CD4-positive, CD25-positive, alpha-beta regulatory T cell (primary cell): Measurements from ENCODE around the gene FUT7. TPM values are rescaled to one million over a fixed set of nuclear protein-coding genes. Genes with fewer than 3 reads are reported as not detected.
A peak's percentile ranks its signal among the peaks of the same experiment; 100 is the strongest.

ENCODE experiments used
- ATAC-seq, 2 donors: fragments of 150-1000 bp; cut with Tn5 transposase; one replicate each; pipeline ENCODE4 v1.10.0; 2021; ENCODE audit warnings: low read depth in 2 of 2, moderate number of reproducible peaks in 2 of 2, moderate library complexity in 1 of 2
- DNase-seq, 3 donors: peaks; one replicate each; pipeline versions ENCODE4 v3.0.0 to v3.0.0-alpha.2; 2012 to 2022; ENCODE audit warnings: mixed read lengths in 1 of 3
- H3K27ac ChIP-seq: one replicate; pipeline ENCODE4 v1.7.0; 2013; ENCODE audit warnings: mild to moderate bottlenecking, low read length; ENCODE audit not compliant: insufficient read depth, poor library complexity, severe bottlenecking
- H3K27me3 ChIP-seq: one replicate; pipeline ENCODE4 v1.7.0; 2013; ENCODE audit warnings: low read length; ENCODE audit not compliant: control insufficient read depth, insufficient read depth
- H3K36me3 ChIP-seq: one replicate; pipeline ENCODE4 v1.7.0; 2013; ENCODE audit warnings: mild to moderate bottlenecking, low read length, moderate library complexity; ENCODE audit not compliant: control insufficient read depth, insufficient read depth
- H3K4me1 ChIP-seq: 2 replicates; pipeline ENCODE4 v1.7.0; 2013; ENCODE audit warnings: mild to moderate bottlenecking, low read length; ENCODE audit not compliant: insufficient read depth, control insufficient read depth, poor library complexity, severe bottlenecking
- H3K4me3 ChIP-seq: one replicate; pipeline ENCODE4 v1.7.0; 2013; ENCODE audit warnings: low read depth, mild to moderate bottlenecking, low read length, moderate library complexity
- H3K9me3 ChIP-seq, 2 experiments: 1 replicate in 1 of 2; 2 replicates in 1 of 2; pipeline ENCODE4 v1.7.0; 2013; ENCODE audit warnings: low read length in 2 of 2, mild to moderate bottlenecking in 1 of 2, moderate library complexity in 1 of 2; ENCODE audit not compliant: control insufficient read depth in 2 of 2
- H3K27ac Mint-ChIP-seq, 3 donors: one replicate each; pipeline ENCODE4 v1.8.0; 2020 to 2022; ENCODE audit warnings: mild to moderate bottlenecking in 3 of 3, mixed read lengths in 3 of 3, moderate library complexity in 2 of 3
- H3K27me3 Mint-ChIP-seq: one replicate; pipeline ENCODE4 v1.8.0; 2022; ENCODE audit warnings: mild to moderate bottlenecking, mixed read lengths
- H3K36me3 Mint-ChIP-seq: one replicate; pipeline ENCODE4 v1.8.0; 2020; ENCODE audit warnings: mixed read lengths
- H3K4me1 Mint-ChIP-seq, 4 donors: one replicate each; pipeline ENCODE4 v1.8.0; 2020 to 2022; ENCODE audit warnings: mixed read lengths in 4 of 4, mild to moderate bottlenecking in 1 of 4
- H3K4me3 Mint-ChIP-seq, 4 donors: one replicate each; pipeline ENCODE4 v1.8.0; 2020 to 2022; ENCODE audit warnings: mild to moderate bottlenecking in 4 of 4, mixed read lengths in 4 of 4, moderate library complexity in 3 of 4
- H3K9me3 Mint-ChIP-seq, 7 donors: one replicate each; pipeline ENCODE4 v1.8.0; 2020 to 2022; ENCODE audit warnings: mixed read lengths in 7 of 7, mild to moderate bottlenecking in 3 of 7, moderate library complexity in 2 of 7
- polyA plus RNA-seq, 4 donors: library from polyadenylated mRNA; unstranded; fragments of 300-500 nt; fragmentation: Illumina TruSeq; gene quantifications; one replicate each; pipeline ENCODE4 v1.2.3, GENCODE V29; 2021
- total RNA-seq: library from RNA; stranded (reverse); gene quantifications from one replicate; pipeline ENCODE4 v1.2.3, GENCODE V29; 2022

FUT7 gene, protein sequence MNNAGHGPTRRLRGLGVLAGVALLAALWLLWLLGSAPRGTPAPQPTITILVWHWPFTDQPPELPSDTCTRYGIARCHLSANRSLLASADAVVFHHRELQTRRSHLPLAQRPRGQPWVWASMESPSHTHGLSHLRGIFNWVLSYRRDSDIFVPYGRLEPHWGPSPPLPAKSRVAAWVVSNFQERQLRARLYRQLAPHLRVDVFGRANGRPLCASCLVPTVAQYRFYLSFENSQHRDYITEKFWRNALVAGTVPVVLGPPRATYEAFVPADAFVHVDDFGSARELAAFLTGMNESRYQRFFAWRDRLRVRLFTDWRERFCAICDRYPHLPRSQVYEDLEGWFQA
- 15.2 TPM for total RNA-seq
- 10 to 100 TPM; 31.8 to 79.0 (median 42.9) TPM for polyA plus RNA-seq

DNA sequence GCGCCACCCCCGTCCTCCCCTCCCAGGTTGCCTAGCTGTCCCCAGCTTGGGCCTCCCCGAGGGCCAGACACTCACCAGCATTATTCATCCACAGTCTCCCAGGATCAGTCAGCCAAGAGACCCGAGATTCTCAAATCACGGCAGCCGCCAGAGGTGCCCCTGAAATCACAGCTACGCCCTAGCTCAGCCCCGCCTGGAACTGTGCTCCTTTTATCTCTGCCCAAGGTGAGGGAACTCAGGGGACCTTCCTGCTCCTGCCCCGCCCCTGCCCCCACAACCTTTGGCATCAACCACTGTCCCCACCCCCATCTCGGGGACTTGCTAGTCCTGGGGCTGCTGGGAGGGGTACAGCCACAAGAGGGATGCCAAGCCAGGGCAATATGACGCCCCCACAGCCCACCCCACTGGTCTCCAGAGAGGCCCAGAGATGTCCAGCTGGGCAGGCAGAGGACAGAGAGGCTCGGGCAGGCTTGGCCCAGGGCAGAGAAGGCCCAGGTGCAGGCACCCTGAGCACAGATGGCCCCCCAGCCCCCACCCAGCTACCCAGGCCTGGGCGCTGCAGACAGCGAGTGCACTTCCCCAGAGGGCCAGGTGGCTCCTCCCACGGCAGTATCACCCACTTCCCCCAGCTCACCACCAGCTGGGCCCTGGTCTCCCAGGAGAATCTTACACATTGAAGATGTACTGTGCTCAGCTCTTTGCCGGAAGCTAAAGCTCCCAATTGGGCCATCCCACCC is at the start of gene FUT7:
Gene FUT7, minus strand, starts transcription at position 185 of the 737 bp plus-strand sequence. Its CDS starts 97 bp downstream, at position 88.
- H3K4me3 ChIP-seq: peak within 1 kb of the TSS; percentile 72
- Mint-ChIP-seq H3K4me3 (peak within 1 kb of the TSS; percentile 89 to 97 (median 94)), H3K27ac (peak within 1 kb of the TSS; percentile 68 to 97 (median 83)), H3K36me3 (no peaks in the 10 kb centered on the region), H3K27me3 (no peaks in the 10 kb centered on the region), H3K4me1 (peaks cover 0 to 55% (median 23%) of the 10 kb centered on the region in 4 donors), H3K9me3 (no peaks in the 10 kb centered on the region)
- ATAC-seq (no peak), DNase-seq (peak in 1 of 3 donors; percentile 56)
- H3K36me3 ChIP-seq: no peaks in the 10 kb centered on the region
- H3K27ac ChIP-seq: peak within 1 kb of the TSS; percentile 74
- H3K27me3 ChIP-seq: no peaks in the 10 kb centered on the region
- H3K9me3 ChIP-seq: no peaks in the 10 kb centered on the region
- peaks cover 74% of the 10 kb centered on the region for H3K4me1 ChIP-seq

DNA sequence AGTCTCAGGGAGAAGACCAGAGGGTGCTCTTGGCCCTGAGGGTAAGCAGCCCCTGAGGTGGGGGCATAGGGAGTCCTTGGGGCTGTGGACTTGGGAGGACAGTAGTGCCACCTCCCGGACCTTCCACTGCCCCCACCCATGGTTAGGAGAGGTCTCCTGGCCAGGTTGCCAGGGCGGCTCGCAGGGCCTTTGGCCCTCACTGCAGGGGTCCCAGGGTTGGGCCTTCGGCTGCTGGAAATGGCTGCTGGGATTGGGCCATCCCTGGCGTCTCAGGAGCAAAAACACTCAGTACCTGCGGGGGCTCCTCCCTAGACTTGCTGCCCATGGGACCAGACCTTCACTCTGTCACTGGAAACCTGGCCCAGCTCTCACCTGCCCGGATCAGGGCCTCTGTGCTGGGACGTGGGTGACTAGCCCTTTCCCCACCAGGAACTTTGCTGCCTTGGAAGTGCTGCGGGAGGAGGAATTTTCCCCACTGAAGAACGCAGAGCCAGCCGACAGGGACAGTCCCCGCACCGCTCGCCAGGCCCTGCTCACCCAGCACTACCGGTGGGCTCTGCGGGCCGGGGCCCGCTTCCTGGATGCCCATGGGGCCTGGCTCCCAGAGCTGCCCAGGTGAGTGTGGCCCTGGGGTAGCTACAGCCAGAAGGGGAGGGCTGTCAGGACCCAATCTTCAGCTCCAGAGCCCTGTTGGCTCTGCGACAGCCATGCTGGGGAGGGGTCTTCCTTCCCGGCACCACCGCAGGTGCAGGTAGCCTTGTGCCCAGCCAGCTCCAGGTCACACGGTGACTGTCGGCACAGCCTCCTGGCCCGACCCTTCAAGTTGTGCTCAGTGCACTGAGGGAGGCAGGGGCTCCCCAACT is 48.6 kb upstream of the FUT7 start:
- no peaks in the 10 kb centered on the region for H3K9me3 Mint-ChIP-seq
- peaks cover 0 to 9% (median 2%) of the 10 kb centered on the region in 4 donors for H3K4me1 Mint-ChIP-seq
- Histone ChIP-seq H3K27me3 (no peaks in the 10 kb centered on the region), H3K36me3 (peaks cover 11% of the 10 kb centered on the region), H3K9me3 (no peaks in the 10 kb centered on the region), H3K27ac (no peak overlapping the region), H3K4me3 (no peak overlapping the region), H3K4me1 (peaks cover 20% of the 10 kb centered on the region)
- no peaks in the 10 kb centered on the region for H3K27me3 Mint-ChIP-seq
- DNase-seq (no peak), ATAC-seq (no peak)
- peaks cover 6% of the 10 kb centered on the region for H3K36me3 Mint-ChIP-seq
- no peak overlapping the region for H3K4me3 Mint-ChIP-seq
- no peak overlapping the region for H3K27ac Mint-ChIP-seq

DNA sequence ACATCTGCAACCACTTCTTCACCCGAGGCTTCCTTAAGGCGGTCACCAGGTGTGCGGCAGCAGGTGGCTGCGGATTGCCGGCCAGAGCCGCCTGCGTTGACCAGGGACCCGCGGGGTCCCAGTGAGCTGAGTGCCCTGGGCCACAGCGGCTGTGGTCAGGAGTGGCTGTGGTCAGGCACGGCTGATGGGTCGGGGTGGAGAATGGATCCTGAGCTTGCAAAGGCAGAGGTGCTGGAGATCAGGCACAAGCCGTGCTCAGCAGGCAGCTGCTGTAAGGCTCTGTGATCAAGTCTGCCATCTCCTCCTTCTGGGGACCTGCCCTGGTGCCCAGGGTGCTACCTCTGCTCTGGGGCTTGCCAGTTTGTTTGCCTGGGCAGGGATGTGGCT is 47.5 kb upstream of the FUT7 start:
- Histone ChIP-seq H3K36me3 (peaks cover 11% of the 10 kb centered on the region), H3K27me3 (no peaks in the 10 kb centered on the region), H3K27ac (no peak overlapping the region), H3K4me1 (peaks cover 14% of the 10 kb centered on the region), H3K9me3 (no peaks in the 10 kb centered on the region), H3K4me3 (no peak overlapping the region)
- H3K36me3 Mint-ChIP-seq: peaks cover 6% of the 10 kb centered on the region
- no peaks in the 10 kb centered on the region for H3K9me3 Mint-ChIP-seq
- peak overlapping the region in 2 of 4 donors; percentile 43 to 62 for H3K4me3 Mint-ChIP-seq
- no peak for ATAC-seq
- no peak overlapping the region for H3K27ac Mint-ChIP-seq
- DNase-seq: no peak
- H3K4me1 Mint-ChIP-seq: peaks cover 0 to 7% (median 0%) of the 10 kb centered on the region in 4 donors
- H3K27me3 Mint-ChIP-seq: no peaks in the 10 kb centered on the region

DNA sequence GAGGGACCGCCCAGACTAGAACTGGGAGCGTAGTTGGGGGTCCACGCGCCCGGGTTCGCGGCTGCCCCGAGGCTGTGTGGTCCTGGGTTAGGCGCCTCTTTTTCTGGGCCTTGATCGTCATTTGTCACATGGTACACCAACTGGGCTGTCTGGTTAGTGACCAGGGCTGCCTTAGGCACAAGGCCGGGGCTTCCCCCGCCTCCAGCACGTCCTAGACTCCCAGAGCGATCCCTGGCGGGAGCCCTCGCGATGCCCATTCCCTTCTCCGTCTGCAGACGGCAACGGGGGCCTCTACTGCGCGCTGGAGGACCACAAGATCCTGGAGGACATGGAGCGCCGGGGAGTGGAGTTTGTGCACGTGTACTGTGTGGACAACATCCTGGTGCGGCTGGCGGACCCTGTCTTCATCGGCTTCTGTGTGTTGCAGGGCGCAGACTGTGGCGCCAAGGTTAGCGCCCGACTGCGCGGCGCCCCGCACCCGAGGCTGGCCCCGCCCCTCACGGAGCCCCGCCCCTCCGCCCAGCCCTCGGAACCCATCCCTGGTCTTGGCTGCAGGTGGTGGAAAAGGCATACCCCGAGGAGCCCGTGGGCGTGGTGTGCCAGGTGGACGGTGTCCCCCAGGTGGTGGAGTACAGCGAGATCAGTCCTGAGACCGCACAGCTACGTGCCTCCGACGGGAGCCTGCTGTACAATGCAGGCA is 47.0 kb upstream of the FUT7 start:
- Mint-ChIP-seq H3K27me3 (no peaks in the 10 kb centered on the region), H3K9me3 (no peaks in the 10 kb centered on the region), H3K4me1 (peaks cover 0 to 7% (median 1%) of the 10 kb centered on the region in 4 donors), H3K4me3 (peak overlapping the region in 2 of 4 donors; percentile 4 to 62), H3K36me3 (peaks cover 6% of the 10 kb centered on the region), H3K27ac (no peak overlapping the region)
- Histone ChIP-seq H3K9me3 (no peaks in the 10 kb centered on the region), H3K27ac (no peak overlapping the region), H3K36me3 (peaks cover 11% of the 10 kb centered on the region), H3K27me3 (no peaks in the 10 kb centered on the region), H3K4me1 (peaks cover 14% of the 10 kb centered on the region), H3K4me3 (no peak overlapping the region)
- ATAC-seq (no peak), DNase-seq (no peak)

DNA sequence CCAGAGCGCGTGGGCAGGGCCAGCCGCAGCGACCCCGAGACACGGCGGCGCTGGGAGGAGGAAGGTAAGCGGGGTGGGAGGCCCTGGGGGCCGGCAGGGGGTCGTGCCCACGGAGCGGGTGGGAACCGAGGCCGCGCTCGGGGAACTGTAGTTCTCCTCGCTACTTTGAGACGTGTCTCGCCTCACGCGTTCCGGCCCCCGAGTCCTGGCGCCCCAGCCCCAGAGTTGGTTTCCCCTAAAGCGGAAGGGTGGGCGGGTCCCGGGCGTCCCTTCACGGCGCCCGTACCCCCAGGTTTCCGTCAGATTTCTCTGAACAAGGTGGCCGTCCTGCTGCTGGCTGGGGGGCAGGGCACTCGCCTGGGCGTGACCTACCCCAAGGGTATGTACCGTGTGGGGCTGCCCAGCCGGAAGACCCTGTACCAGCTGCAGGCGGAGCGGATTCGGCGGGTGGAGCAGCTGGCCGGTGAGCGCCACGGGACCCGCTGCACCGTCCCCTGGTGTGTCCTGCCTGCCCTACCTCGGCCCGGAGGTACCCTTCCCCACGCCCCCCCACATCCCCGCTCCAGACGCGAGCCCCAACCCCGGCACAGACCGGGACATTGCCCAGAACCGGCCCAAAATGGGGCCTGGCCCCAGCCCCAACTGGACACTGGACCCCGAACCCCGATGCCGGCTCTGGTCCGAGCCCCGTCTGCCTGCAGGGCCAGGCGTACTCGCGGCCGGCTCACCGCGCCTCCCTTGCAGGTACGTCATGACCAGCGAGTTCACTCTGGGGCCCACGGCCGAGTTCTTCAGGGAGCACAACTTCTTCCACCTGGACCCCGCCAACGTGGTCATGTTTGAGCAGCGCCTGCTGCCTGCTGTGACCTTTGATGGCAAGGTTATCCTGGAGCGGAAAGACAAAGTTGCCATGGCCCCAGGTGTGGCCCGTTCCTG is 46.1 kb upstream of the FUT7 start:
- H3K27me3 ChIP-seq: no peaks in the 10 kb centered on the region
- H3K9me3 ChIP-seq: no peaks in the 10 kb centered on the region
- no peaks in the 10 kb centered on the region for H3K9me3 Mint-ChIP-seq
- H3K36me3 ChIP-seq: peaks cover 11% of the 10 kb centered on the region
- H3K4me3 ChIP-seq: no peak overlapping the region
- ATAC-seq (peak; percentile 36 to 54), DNase-seq (peak; percentile 31 to 85 (median 35))
- no peaks in the 10 kb centered on the region for H3K27me3 Mint-ChIP-seq
- peaks cover 6% of the 10 kb centered on the region for H3K36me3 Mint-ChIP-seq
- H3K4me3 Mint-ChIP-seq: peak overlapping the region; percentile 69 to 81 (median 78)
- peak overlapping the region in 1 of 3 donors; percentile 62 for H3K27ac Mint-ChIP-seq
- peaks cover 14% of the 10 kb centered on the region for H3K4me1 ChIP-seq
- H3K4me1 Mint-ChIP-seq: peaks cover 0 to 7% (median 3%) of the 10 kb centered on the region in 4 donors
- H3K27ac ChIP-seq: peak overlapping the region; percentile 66

DNA sequence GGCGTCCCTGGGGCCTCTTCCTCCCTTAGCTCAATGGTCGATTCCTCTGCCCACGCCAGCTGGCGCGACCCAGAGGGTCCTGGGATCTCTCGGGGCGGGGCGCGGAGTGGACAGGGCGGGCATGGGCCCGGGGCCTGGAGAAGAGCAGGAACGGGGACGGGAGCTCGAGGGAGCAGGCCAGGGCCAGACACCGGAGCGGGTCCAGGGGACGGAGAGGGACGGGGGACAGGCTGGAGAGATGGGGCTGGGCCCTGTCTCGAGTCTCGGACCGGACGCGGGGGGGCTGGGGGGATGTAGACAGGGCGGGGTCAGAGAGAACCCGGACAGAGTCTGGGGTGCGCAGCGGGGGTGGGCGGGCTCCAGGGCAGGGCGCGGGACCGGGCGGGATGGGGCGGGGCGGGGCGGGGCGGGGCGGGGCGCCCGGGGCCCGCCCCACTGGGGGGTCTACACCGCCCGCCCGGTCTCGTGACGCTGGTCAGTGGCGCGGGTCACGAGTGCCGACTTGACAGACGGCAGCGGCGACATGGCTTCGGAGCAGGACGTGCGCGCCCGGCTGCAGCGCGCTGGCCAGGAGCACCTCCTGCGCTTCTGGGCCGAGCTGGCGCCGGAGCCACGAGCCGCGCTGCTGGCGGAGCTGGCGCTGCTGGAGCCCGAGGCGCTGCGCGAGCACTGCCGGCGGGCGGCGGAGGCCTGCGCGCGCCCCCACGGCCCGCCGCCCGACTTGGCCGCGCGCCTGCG is 45.3 kb upstream of the FUT7 start, which contains the start of gene UAP1L1:
Gene UAP1L1, plus strand, starts transcription at position 508 of the 738 bp plus-strand sequence. Its CDS starts 16 bp downstream, at position 524.
- Histone ChIP-seq H3K4me1 (peaks cover 14% of the 10 kb centered on the region), H3K9me3 (no peaks in the 10 kb centered on the region), H3K4me3 (no peak within 1 kb of the TSS), H3K36me3 (peaks cover 10% of the 10 kb centered on the region), H3K27me3 (no peaks in the 10 kb centered on the region), H3K27ac (peak within 1 kb of the TSS; percentile 66)
- Mint-ChIP-seq H3K27ac (peak within 1 kb of the TSS in 1 of 3 donors; percentile 62), H3K9me3 (no peaks in the 10 kb centered on the region), H3K4me3 (peak within 1 kb of the TSS; percentile 69 to 90 (median 80)), H3K27me3 (no peaks in the 10 kb centered on the region), H3K36me3 (peaks cover 6% of the 10 kb centered on the region), H3K4me1 (peaks cover 0 to 7% (median 3%) of the 10 kb centered on the region in 4 donors)
- peak; percentile 45 to 71 (median 66) for DNase-seq
- peak; percentile 64 to 65 for ATAC-seq
